ENCODE results near the gene ATP8B4. TPM values are rescaled to one million over a fixed set of nuclear protein-coding genes. Genes with fewer than 3 reads are reported as not detected.

The ATP8B4 gene
- total and polyA plus RNA-seq, 2 donors (not counting 1 experiment from before 2014, with no cell fraction given) = 0.42 TPM; not detected in 1

DNA sequence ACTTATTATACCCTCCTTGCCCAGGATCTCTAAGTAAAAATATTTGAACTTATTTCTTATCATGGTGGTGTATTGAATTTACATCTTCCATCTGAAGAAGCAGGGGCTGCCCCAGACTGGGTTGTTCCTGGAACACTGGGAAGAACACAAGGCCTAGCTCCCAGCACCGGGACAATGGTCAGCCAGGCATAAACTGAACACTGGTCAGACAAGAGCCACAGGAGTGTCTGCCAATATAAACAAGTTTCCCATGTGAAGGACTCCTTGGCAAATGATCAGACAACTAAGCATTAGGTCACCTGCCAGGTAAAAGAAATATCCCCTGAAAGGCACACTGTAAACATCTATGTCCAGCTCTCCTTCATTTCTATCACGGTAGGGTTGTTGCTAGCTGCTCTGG is 172.4 kb downstream of the ATP8B4 start:
- POLR2A ChIA-PET = no interaction called here
- TF ChIP-seq EZH2 (IDR thresholded peaks at IDR 0.05; ENCODE audit: borderline replicate concordance, insufficient read depth, low read depth, low read length, poor library complexity, severe bottlenecking) = no peak
- TF ChIP-seq, protein P1, sequence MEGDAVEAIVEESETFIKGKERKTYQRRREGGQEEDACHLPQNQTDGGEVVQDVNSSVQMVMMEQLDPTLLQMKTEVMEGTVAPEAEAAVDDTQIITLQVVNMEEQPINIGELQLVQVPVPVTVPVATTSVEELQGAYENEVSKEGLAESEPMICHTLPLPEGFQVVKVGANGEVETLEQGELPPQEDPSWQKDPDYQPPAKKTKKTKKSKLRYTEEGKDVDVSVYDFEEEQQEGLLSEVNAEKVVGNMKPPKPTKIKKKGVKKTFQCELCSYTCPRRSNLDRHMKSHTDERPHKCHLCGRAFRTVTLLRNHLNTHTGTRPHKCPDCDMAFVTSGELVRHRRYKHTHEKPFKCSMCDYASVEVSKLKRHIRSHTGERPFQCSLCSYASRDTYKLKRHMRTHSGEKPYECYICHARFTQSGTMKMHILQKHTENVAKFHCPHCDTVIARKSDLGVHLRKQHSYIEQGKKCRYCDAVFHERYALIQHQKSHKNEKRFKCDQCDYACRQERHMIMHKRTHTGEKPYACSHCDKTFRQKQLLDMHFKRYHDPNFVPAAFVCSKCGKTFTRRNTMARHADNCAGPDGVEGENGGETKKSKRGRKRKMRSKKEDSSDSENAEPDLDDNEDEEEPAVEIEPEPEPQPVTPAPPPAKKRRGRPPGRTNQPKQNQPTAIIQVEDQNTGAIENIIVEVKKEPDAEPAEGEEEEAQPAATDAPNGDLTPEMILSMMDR (IDR thresholded peaks at IDR 0.05) = no peak
- no peaks in the 10 kb centered on the region for H3K4me1 ChIP-seq (ENCODE audit: control insufficient read depth in 2 of 2, insufficient read depth in 2 of 2, low read length in 2 of 2)
- no peaks in the 10 kb centered on the region for H3K27me3 ChIP-seq (replicated peaks in 1 of 4; ENCODE audit: control extremely low read depth in 1 of 4, control insufficient read depth in 3 of 4, insufficient read depth in 4 of 4, low read length in 3 of 4)
- H3K27ac ChIP-seq (ENCODE audit: low read length in 2 of 2) = no peak overlapping the region
- intact Hi-C loops (cut with micrococcal nuclease) = no loop called here
- CTCF ChIA-PET = no interaction called here
- Mint-ChIP-seq H3K4me3 (no peak overlapping the region), H3K27ac (no peak overlapping the region), H3K4me1 (no peaks in the 10 kb centered on the region), H3K9me3 (ENCODE audit: insufficient read depth) (peaks cover 13% of the 10 kb centered on the region), H3K27me3 (no peaks in the 10 kb centered on the region)
- no peak overlapping the region for H3K4me2 ChIP-seq (replicated peaks; ENCODE audit: low read depth, low read length, poor library complexity, severe bottlenecking)
- ATAC-seq (ENCODE audit: low read depth) (no peak), DNase-seq (no peak)
- 100% methylated on average over 2 of the region's 2 CpGs for WGBS (ENCODE audit: insufficient coverage)
- no peak overlapping the region for H3K9ac ChIP-seq (ENCODE audit: low read length)
- H3K79me2 ChIP-seq (ENCODE audit: control insufficient read depth, insufficient read depth, low read length) = no peaks in the 10 kb centered on the region
- H3K36me3 ChIP-seq (replicated peaks in 1 of 2; ENCODE audit: control extremely low read depth in 1 of 2, control insufficient read depth in 1 of 2, extremely low read depth in 1 of 2, insufficient read depth in 2 of 2, low read length in 1 of 2) = no peaks in the 10 kb centered on the region
- no peaks in the 10 kb centered on the region for H4K20me1 ChIP-seq (ENCODE audit: control insufficient read depth, insufficient read depth, low read length, poor library complexity, severe bottlenecking)
- H3K9me3 ChIP-seq (ENCODE audit: control extremely low read depth in 1 of 3, control insufficient read depth in 2 of 3, insufficient read depth in 1 of 3, low read length in 2 of 3) = peaks cover 3 to 14% (median 8%) of the 10 kb centered on the region in 3 donors
- no peak overlapping the region for H2AFZ ChIP-seq (ENCODE audit: insufficient read depth, low read depth, low read length, poor library complexity, severe bottlenecking)
- H3K4me3 ChIP-seq (ENCODE audit: control extremely low read depth in 1 of 5, extremely low read depth in 1 of 5, insufficient read depth in 1 of 5, low read depth in 2 of 5, low read length in 4 of 5) = no peak overlapping the region

DNA sequence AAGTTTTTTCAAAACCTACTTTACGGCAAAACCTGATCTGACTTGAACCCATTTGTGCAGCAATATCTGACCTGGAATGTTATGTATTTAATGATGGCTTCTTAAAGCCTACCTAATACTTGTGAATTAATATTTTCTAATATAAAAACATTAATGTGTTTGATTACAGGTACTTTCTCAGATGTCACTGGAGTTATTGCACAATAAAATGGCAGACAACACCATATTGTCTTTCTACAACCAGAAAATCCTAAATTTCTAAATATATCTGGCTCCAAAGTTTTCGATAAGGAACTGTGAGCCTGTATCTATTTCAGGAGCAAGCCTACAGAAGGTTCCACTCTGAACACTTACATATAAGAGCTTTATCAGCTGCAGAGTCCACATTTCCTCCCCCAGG is 184.5 kb downstream of the ATP8B4 start:
- Histone ChIP-seq H4K20me1 (ENCODE audit: control insufficient read depth, insufficient read depth, low read length, poor library complexity, severe bottlenecking) (no peaks in the 10 kb centered on the region), H3K4me3 (ENCODE audit: control extremely low read depth in 1 of 5, extremely low read depth in 1 of 5, insufficient read depth in 1 of 5, low read depth in 2 of 5, low read length in 4 of 5) (no peak overlapping the region), H3K79me2 (ENCODE audit: control insufficient read depth, insufficient read depth, low read length) (no peaks in the 10 kb centered on the region), H2AFZ (ENCODE audit: insufficient read depth, low read depth, low read length, poor library complexity, severe bottlenecking) (no peak overlapping the region), H3K27ac (ENCODE audit: low read length in 2 of 2) (no peak overlapping the region), H3K27me3 (replicated peaks in 1 of 4; ENCODE audit: control extremely low read depth in 1 of 4, control insufficient read depth in 3 of 4, insufficient read depth in 4 of 4, low read length in 3 of 4) (no peaks in the 10 kb centered on the region), H3K9ac (ENCODE audit: low read length) (no peak overlapping the region), H3K9me3 (ENCODE audit: control extremely low read depth in 1 of 3, control insufficient read depth in 2 of 3, insufficient read depth in 1 of 3, low read length in 2 of 3) (peaks cover 0 to under 1% (median 0%) of the 10 kb centered on the region in 3 donors), H3K4me1 (ENCODE audit: control insufficient read depth in 2 of 2, insufficient read depth in 2 of 2, low read length in 2 of 2) (no peaks in the 10 kb centered on the region), H3K36me3 (replicated peaks in 1 of 2; ENCODE audit: control extremely low read depth in 1 of 2, control insufficient read depth in 1 of 2, extremely low read depth in 1 of 2, insufficient read depth in 2 of 2, low read length in 1 of 2) (no peaks in the 10 kb centered on the region), H3K4me2 (replicated peaks; ENCODE audit: low read depth, low read length, poor library complexity, severe bottlenecking) (no peak overlapping the region)
- DNase-seq = no peak
- ChIA-PET POLR2A (no interaction called here), CTCF (no interaction called here)
- no peak for TF ChIP-seq EZH2 (IDR thresholded peaks at IDR 0.05; ENCODE audit: borderline replicate concordance, insufficient read depth, low read depth, low read length, poor library complexity, severe bottlenecking)
- TF ChIP-seq, protein P1 (IDR thresholded peaks at IDR 0.05) = no peak
- Mint-ChIP-seq H3K4me1 (no peaks in the 10 kb centered on the region), H3K9me3 (ENCODE audit: insufficient read depth) (no peaks in the 10 kb centered on the region), H3K4me3 (no peak overlapping the region), H3K27ac (no peak overlapping the region), H3K27me3 (no peaks in the 10 kb centered on the region)
- intact Hi-C loops (cut with micrococcal nuclease) = no loop called here
- no peak for ATAC-seq (ENCODE audit: low read depth)
- no CpG with 5 or more reads among the region's 2 CpGs for WGBS (ENCODE audit: insufficient coverage)

Measured in B cell (primary cell).